ENCODE data around the gene ZFAND3.

ZFAND3 gene

DNA sequence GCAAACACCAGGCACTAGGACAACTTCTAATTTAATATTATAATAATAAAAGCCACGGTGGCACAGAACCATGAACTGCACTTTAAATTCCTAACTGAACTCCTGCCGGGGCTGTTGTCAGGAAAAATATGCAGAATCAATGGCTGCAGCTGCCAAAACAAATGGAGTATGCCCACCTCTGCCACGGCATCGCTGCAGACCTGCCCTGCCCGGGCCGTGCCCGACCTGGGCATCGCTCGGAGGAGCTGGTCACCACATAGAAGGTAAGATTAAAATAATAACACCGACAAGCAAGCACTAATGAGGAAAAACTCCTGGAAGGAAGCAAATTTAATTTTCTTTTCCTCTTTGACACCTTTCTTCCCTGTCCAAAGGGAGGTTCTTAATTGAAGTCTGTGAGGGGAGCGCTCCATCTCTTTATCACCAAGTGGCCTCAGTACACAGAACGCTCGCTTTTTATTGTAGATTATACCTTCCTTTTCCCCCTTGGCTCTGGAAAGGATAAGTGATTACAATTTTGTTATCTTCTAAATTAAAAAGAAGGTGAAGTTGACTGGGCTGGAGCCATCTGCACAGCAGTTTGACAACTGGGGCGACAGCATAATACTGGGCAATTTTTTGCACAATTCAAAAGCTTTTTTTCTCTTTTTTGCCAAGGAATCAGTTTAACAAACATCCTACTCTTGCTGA lies 351.3 kb downstream of the ZFAND3 start:
- Mint-ChIP-seq H3K4me1 (no peaks in the 10 kb centered on the region), H3K27ac (no peak overlapping the region), H3K9me3 (no peaks in the 10 kb centered on the region), H3K27me3 (no peaks in the 10 kb centered on the region), H3K4me3 (no peak overlapping the region), H3K36me3 (peaks cover 17% of the 10 kb centered on the region)
- no peak for ATAC-seq

DNA sequence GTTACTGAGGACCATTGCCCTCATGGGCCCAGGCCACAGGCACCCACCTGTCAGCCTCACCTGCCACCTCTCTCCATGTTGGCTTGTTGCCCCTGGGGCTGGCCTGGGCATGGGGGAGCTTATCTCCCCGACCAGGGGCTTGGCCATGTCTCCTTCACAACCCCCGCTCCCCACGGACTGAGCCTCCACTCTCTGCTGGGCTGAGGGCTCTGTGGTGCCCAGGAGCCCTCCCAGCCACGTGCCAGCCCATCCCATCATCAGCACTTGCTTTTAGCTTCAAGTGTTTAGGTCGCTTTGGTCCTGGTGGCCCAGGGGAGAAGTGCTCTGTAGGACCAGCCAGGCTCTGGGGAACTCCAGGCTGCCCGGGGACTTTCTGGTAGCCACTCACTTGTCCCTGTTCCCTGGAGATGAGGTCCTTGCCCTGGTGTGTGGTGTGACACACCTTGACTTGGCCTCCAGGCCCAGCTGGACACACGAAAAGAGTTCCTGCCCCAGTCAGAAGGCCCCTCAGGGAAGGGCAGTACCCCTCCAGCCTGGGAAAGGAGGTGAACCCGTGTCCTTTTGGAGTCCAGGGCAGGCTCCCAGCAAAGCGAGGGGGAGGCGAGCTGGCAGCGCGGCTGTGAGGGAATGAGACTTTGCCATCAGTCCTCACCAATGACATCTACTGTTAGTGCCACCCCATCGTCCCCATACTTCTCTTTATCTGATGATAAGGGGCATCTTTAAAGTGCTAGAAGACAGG lies 352.6 kb downstream of the ZFAND3 start:
- Mint-ChIP-seq H3K27ac (no peak overlapping the region), H3K4me1 (no peaks in the 10 kb centered on the region), H3K4me3 (no peak overlapping the region), H3K36me3 (peaks cover 27% of the 10 kb centered on the region), H3K27me3 (no peaks in the 10 kb centered on the region), H3K9me3 (no peaks in the 10 kb centered on the region)
- ATAC-seq: no peak

DNA sequence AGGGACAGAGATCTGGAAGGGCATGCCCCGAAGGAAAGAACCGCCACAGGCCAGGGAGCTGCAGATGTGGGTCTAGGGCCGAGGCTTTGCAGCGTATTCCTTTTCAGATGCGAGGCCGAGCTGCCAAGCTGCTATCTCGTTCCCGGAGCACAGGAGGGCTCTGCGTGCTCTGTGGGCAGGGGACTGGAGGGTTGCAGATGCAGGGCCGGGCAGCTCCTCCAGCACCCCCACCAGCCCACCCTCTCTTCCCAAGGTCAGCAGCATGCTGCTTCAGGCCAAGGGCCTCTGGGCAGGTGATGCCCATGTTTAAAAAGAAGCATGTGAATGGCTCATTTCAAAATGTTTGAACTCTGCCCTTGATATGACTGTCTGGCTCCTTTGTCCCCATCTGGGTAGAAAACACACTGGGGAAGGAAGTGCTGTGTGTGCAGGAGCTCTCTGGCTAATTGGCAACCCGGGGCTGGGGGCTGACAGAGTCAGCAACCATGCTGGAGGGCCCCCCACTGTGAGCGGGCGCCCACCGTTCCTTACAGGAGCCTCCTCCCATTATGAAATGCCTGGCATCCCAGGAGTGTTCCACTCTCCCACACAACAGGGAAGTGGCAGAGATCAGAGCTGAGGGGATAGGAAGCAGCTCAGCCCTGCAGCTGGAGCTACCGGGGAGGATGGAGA lies 353.3 kb downstream of the ZFAND3 start:
- H3K27me3 Mint-ChIP-seq: no peaks in the 10 kb centered on the region

DNA sequence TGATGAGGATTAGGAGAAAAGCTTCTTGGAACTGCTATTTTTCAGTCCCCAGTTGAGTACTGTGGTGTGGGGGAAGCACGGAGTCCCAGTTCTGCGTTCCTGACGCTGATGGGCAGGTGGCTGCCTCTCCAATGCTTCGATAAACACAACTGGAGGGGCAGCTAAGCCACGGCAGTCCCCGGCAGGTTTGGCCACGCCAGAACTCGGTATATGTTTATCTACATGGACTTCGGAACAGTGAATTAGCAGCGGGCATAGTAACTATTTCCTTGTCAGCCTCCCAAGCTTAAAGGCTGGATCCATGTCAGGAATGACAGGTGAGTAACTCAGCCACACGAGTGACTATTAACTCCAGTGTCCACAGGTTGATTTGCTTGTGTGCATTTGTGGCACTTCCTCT lies 354.4 kb downstream of the ZFAND3 start:
- Mint-ChIP-seq H3K4me3 (no peak overlapping the region), H3K4me1 (no peaks in the 10 kb centered on the region), H3K36me3 (peaks cover 27% of the 10 kb centered on the region), H3K27me3 (no peaks in the 10 kb centered on the region), H3K27ac (no peak overlapping the region), H3K9me3 (no peaks in the 10 kb centered on the region)
- ATAC-seq: no peak

More for the DNA sequence above, 353.3 kb downstream of the ZFAND3 start:
- no peak overlapping the region for H3K27ac Mint-ChIP-seq
- H3K36me3 Mint-ChIP-seq: peaks cover 27% of the 10 kb centered on the region
- no peaks in the 10 kb centered on the region for H3K9me3 Mint-ChIP-seq
- ATAC-seq: no peak
- H3K4me3 Mint-ChIP-seq: no peak overlapping the region
- H3K4me1 Mint-ChIP-seq: no peaks in the 10 kb centered on the region

DNA sequence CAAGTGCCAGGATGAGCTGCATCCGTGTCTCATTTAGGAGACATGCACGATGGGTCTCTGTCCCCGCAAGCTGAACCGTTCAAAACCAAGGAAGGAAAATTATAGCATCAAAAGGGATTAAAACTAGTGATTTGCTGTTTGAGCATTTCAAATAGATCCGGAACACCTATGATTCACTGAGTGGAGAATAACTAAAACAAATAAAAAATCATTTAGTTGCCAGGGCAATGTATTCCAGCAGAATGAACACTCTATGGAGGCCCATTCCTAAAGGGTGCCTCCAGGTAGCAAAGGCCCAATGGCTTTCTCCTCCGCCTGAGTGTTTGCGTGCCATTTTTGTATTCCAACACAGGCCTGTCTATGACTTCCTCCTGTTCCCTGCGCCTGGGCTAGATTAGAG lies 354.8 kb downstream of the ZFAND3 start:
- Mint-ChIP-seq H3K27ac (no peak overlapping the region), H3K4me3 (no peak overlapping the region), H3K4me1 (no peaks in the 10 kb centered on the region), H3K36me3 (peaks cover 27% of the 10 kb centered on the region), H3K9me3 (no peaks in the 10 kb centered on the region), H3K27me3 (no peaks in the 10 kb centered on the region)
- ATAC-seq: no peak

DNA sequence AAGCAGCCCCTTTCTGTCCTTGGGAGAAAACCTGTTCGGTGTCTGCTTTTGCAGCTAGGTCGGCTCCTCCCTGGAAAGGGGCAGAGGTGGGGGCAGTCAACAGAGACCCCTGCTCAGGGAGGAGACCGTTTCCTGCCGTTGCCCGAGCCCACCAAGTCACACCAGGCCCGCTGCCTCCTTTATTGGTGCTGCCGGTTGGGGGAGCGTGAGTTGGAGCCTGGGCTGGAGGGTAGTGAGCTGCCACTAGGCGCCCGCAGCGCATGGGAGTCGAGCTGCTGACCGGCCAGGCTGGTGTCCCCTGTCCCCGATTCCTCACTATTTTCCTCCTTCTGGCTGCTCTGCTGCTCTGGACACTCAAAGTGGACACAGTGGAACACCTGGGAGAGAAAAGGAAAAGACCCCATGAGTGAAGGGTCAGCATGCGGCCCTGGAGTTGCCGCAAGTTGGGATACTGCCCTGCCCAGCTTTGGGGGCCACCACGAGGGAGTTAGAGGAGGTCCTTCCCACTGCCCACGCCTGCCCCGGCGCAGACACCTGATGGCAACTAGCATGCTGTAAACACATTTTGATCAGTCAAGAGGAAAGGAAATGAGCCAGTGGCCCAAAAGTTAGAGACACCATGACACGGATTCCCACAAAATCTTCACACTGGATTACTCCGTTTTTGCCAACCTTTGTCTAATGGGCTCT lies 355.4 kb downstream of the ZFAND3 start:
- no peak for ATAC-seq
- Mint-ChIP-seq H3K27me3 (no peaks in the 10 kb centered on the region), H3K4me3 (no peak overlapping the region), H3K9me3 (no peaks in the 10 kb centered on the region), H3K27ac (no peak overlapping the region), H3K4me1 (no peaks in the 10 kb centered on the region), H3K36me3 (peaks cover 27% of the 10 kb centered on the region)

DNA sequence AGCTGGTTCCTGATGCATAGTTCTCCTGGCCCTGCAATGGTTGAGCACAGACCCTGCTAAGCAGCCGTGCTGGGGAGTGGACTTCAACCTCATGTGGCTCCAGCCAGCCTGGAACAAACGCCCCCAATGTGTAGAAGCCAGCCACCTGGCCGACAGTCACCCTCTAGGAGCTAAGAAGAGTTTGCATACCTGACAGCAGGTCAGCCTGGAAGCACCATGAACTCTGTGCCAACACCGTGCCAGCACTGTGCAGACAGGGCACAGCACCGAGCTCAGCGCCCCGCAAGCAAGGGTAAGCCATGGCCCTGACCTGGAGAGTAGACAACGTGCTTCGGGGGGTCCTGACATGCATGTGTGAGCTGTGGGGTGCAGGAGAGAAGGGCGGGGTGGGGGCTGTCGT lies 356.3 kb downstream of the ZFAND3 start:
- H3K4me3 Mint-ChIP-seq: no peak overlapping the region
- H3K27ac Mint-ChIP-seq: no peak overlapping the region
- no peaks in the 10 kb centered on the region for H3K9me3 Mint-ChIP-seq
- no peaks in the 10 kb centered on the region for H3K4me1 Mint-ChIP-seq
- H3K27me3 Mint-ChIP-seq: no peaks in the 10 kb centered on the region
- ATAC-seq: no peak
- H3K36me3 Mint-ChIP-seq: peaks cover 27% of the 10 kb centered on the region

DNA sequence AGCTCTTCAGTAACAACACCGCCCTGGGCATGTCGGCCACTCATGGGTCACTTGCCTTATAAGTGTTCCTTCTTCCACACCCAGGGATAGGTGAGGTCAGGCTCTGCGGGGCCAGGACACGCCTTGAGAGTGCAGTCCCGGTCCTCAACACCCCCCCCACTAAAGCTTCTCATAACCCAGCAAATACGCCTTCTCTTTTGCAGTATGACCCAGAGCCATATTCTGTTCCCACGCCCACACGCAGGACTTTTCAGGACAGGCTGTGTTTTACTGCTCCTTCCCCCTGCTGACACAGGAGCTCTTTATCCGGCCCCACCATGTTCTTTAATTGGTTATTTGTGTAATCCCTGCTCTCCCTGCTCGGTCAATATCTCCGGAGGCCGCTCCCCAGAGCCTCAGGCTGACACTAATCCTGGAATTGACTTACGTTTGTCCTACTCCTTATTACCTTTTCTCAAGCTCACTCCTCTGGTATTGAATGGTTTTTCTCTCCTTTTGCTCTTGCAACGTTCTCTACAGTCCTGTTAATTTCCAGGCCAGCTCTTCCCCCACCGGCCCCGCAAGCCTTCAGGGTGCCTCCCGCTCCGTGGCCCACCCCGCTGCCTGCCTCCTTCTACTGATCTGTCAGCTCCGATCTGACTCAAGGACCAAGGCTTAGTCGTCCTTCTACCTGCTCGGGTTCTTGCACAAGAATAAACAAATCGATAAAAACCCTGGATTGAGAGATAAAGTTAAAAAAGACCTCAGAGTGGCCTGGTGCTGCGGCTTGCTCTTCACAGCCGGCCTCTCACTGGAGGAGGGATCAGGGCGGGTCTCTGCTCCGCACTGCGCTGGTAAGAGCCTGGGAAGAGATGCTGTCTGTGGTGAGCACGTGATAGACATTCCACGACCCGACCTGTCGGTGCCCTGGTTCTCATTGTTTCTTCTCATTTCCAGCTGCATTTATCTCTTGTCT lies 357.5 kb downstream of the ZFAND3 start:
- Mint-ChIP-seq H3K9me3 (no peaks in the 10 kb centered on the region), H3K36me3 (peaks cover 27% of the 10 kb centered on the region), H3K4me1 (no peaks in the 10 kb centered on the region), H3K27ac (no peak overlapping the region), H3K4me3 (no peak overlapping the region), H3K27me3 (no peaks in the 10 kb centered on the region)
- no peak for ATAC-seq

DNA sequence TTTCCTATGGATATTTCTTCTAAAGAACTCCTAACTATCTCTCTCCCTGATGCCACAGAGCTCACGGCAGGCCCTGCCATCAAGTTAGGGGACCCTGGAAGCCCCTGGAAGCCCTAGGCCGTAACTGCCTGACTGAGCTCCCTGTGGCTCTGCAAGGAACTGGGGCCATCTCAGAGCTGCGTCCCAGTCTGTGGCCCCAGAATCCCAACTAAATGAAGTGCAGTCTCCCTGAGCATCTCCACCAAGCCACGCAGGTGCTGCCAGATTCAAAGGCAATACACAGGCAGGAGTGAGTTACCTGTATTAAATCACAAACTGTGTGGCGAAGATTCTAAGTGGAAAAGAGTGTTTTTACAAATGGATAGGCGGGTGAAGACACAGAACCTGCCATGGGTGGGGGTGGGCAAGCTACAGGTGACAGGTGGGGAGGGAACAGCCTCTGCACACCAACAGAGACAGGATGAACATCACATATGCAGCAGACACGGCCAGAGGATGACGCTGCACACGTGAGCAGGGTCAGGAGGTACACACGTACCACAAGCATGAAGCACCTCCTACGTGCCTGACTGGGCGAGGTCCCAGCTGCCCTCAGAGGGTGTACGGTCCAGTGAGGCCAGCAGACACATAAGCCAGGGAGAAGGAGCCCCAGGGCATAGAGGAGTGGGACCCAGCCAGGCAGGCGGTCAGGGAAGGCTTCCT lies 358.5 kb downstream of the ZFAND3 start:
- no peaks in the 10 kb centered on the region for H3K4me1 Mint-ChIP-seq
- no peaks in the 10 kb centered on the region for H3K9me3 Mint-ChIP-seq
- ATAC-seq: no peak
- no peak overlapping the region for H3K27ac Mint-ChIP-seq
- H3K27me3 Mint-ChIP-seq: no peaks in the 10 kb centered on the region
- H3K36me3 Mint-ChIP-seq: peaks cover 27% of the 10 kb centered on the region
- H3K4me3 Mint-ChIP-seq: no peak overlapping the region

DNA sequence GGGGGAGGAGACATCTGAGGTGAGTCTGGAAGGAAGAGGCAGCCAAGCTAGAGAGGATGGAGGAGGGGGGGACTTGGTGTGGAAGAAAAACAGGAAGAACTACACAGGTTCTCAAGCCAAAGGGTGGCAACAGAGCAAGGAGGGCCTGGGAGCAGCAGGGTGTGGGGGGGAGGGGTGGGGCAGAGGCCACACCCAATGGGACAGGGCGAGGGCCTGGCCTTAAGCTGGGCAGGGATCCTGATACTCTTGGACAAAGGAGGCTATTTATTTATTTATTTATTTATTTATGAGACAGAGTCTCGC lies 359.0 kb downstream of the ZFAND3 start:
- no peak overlapping the region for H3K27ac Mint-ChIP-seq
- ATAC-seq: no peak
- peaks cover 24% of the 10 kb centered on the region for H3K36me3 Mint-ChIP-seq
- no peaks in the 10 kb centered on the region for H3K9me3 Mint-ChIP-seq
- H3K4me1 Mint-ChIP-seq: no peaks in the 10 kb centered on the region
- no peak overlapping the region for H3K4me3 Mint-ChIP-seq
- H3K27me3 Mint-ChIP-seq: no peaks in the 10 kb centered on the region

DNA sequence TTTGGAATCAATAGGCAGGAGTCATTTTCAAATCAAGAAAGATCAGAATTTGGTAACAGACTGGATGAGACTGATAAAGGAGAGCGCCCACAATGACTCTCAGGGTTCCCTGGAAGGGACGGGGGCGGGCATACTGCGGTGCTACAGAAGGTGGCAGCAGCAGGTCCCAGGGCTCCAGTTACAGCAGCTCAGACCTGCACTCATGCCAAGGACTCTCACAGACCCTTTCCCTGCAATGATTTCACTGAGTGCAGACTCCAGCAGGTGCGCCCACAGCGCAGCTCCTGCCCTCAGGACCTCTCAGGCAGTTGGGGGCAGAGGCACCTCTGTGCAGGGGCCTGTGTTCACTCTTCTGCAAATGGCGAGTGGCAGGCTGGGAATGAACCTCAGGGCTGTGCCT lies 359.8 kb downstream of the ZFAND3 start:
- Mint-ChIP-seq H3K27me3 (no peaks in the 10 kb centered on the region), H3K36me3 (peaks cover 23% of the 10 kb centered on the region), H3K4me3 (no peak overlapping the region), H3K4me1 (no peaks in the 10 kb centered on the region), H3K9me3 (no peaks in the 10 kb centered on the region), H3K27ac (no peak overlapping the region)
- no peak for ATAC-seq

DNA sequence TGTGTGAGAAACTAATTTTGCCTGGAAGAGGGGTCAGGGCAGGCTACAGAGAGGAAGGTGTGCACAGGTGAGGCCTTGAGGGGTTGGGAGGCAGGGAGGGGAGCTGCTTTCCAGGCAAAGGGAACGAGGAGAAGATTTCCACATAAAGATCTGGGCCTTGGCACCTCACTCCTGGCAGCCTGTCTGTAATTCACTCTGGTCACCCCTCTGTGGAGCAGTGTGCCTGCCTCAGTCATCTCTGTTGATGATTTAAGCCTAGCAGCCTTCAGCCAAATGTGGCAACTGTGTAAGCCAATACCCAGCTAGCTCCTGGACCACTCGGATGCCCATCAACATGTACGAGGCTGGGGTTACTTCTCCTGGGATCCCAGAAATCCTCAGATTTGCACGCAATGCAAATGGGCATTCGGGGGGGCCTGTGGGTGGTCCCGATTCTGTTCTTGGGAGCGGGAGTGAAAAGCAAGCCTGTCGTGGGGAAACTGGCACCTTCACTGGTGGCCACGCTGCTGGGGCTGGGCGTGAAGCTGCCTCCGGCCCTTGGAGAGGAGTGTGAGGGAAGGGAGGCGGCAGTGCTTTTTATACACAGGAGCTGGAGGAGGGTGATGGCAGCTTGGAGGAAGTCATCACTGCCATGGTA lies 360.4 kb downstream of the ZFAND3 start:
- Mint-ChIP-seq H3K27ac (no peak overlapping the region), H3K4me1 (no peaks in the 10 kb centered on the region), H3K4me3 (no peak overlapping the region)

DNA sequence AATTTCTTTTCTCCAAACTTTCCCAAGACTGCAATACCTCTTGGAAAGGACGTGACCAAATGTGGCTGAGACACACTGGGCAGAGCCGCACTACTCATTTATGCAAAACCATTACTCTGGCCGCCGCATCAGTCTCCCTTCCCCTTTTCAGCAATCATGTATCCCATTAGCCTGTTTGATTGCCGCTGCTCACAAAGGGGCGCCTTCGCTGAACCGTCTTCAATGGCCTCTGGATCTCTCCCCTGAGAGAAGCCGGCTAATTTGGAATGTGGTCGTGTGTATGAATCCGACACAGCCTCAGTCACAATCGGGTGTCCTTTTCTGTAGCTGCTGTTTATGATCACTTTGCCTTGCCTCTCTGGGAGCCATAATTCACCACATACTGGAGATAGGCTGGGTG lies 361.1 kb downstream of the ZFAND3 start:
- Mint-ChIP-seq H3K4me3 (no peak overlapping the region), H3K27me3 (no peaks in the 10 kb centered on the region), H3K4me1 (no peaks in the 10 kb centered on the region), H3K36me3 (peaks cover 19% of the 10 kb centered on the region), H3K27ac (no peak overlapping the region), H3K9me3 (no peaks in the 10 kb centered on the region)
- ATAC-seq: no peak

More for the DNA sequence above, 360.4 kb downstream of the ZFAND3 start:
- Mint-ChIP-seq H3K9me3 (no peaks in the 10 kb centered on the region), H3K27me3 (no peaks in the 10 kb centered on the region), H3K36me3 (peaks cover 25% of the 10 kb centered on the region)
- no peak for ATAC-seq

DNA sequence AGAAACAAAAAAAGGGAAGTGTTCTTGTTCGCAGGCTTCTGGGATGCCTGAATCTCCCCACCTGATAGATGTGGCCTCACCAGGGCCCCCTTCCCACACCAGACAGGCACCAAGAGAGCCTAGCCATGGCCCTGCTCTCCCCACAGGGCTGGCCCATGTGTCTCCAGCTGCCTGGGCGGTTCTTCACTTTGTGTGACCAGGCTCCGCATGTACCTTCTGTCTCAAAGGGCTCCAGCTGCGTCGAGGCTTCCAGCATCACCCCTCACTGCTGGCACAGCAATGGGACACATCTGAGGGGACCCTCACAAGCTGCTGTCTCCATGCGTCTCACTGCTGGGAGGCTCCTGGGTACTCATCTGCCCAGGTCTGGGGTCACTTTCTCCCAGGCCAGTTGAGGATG lies 362.9 kb downstream of the ZFAND3 start:
- Mint-ChIP-seq H3K9me3 (no peaks in the 10 kb centered on the region), H3K36me3 (peaks cover 17% of the 10 kb centered on the region), H3K4me3 (no peak overlapping the region), H3K27me3 (no peaks in the 10 kb centered on the region), H3K4me1 (no peaks in the 10 kb centered on the region), H3K27ac (no peak overlapping the region)
- ATAC-seq: no peak
